ENCODE measurements around the gene ERP44.
"Not testable (repeated sequence)": the region's sequence is repeated elsewhere in the genome, so short reads cannot be mapped to it uniquely, and the experiment has no call there.

ERP44 gene

GRCh38 chr9:100064872-100065581 is 33.8 kb downstream of the ERP44 start:
- H3K4me3 ChIP-seq (replicated peaks; ENCODE audit: insufficient read depth, low read length), result no peak overlapping the region
- no peaks in the 10 kb centered on the region for H3K27me3 ChIP-seq (ENCODE audit: insufficient read depth, poor library complexity, severe bottlenecking)
- TF ChIP-seq GABPA (IDR thresholded peaks at IDR 0.05; ENCODE audit: low read depth), result no peak
- TF ChIP-seq POLR2AphosphoS5 (IDR thresholded peaks at IDR 0.05; ENCODE audit: low read depth), result no peak
- no peak for TF ChIP-seq SPI1 (IDR thresholded peaks at IDR 0.05; ENCODE audit: borderline replicate concordance, low read depth)
- TF ChIP-seq CTCF (IDR thresholded peaks at IDR 0.05; ENCODE audit: insufficient read depth, low read length), result no peak
- no peak for TF ChIP-seq REST (IDR thresholded peaks at IDR 0.05; ENCODE audit: insufficient replicate concordance, low read depth)
- H3K27ac ChIP-seq (replicated peaks), result no peak overlapping the region
- DNase-seq (ENCODE audit: low read depth in 1 of 2, low spot score in 1 of 2), result no peak

- H3K4me3 ChIP-seq (replicated peaks; ENCODE audit: insufficient read depth, low read length), result no peak overlapping the region
- H3K27ac ChIP-seq (replicated peaks), result no peak overlapping the region
- no peak for DNase-seq (ENCODE audit: low read depth in 1 of 2, low spot score in 1 of 2)
- no peaks in the 10 kb centered on the region for H3K27me3 ChIP-seq (ENCODE audit: insufficient read depth, poor library complexity, severe bottlenecking)
- TF ChIP-seq POLR2AphosphoS5 (IDR thresholded peaks at IDR 0.05; ENCODE audit: low read depth) (no peak), GABPA (IDR thresholded peaks at IDR 0.05; ENCODE audit: low read depth) (no peak)
Observed at GRCh38 chr9:100063185-100063584, 35.6 kb downstream of the ERP44 start.

GRCh38 chr9:100062683-100063082 is 36.1 kb downstream of the ERP44 start:
- H3K27me3 ChIP-seq (ENCODE audit: insufficient read depth, poor library complexity, severe bottlenecking); H3K27ac ChIP-seq (replicated peaks); DNase-seq (ENCODE audit: low read depth in 1 of 2, low spot score in 1 of 2); H3K4me3 ChIP-seq (replicated peaks; ENCODE audit: insufficient read depth, low read length): not testable (repeated sequence)

- no peaks in the 10 kb centered on the region for H3K27me3 ChIP-seq (ENCODE audit: insufficient read depth, poor library complexity, severe bottlenecking)
- no peak for DNase-seq (ENCODE audit: low read depth in 1 of 2, low spot score in 1 of 2)
- H3K27ac ChIP-seq (replicated peaks), result no peak overlapping the region
- no peak for TF ChIP-seq REST (IDR thresholded peaks at IDR 0.05; ENCODE audit: insufficient replicate concordance, low read depth)
- TF ChIP-seq GABPA (IDR thresholded peaks at IDR 0.05; ENCODE audit: low read depth), result no peak
- TF ChIP-seq POLR2AphosphoS5 (IDR thresholded peaks at IDR 0.05; ENCODE audit: low read depth), result no peak
- no peak for TF ChIP-seq SPI1 (IDR thresholded peaks at IDR 0.05; ENCODE audit: borderline replicate concordance, low read depth)
- no peak for TF ChIP-seq CTCF (IDR thresholded peaks at IDR 0.05; ENCODE audit: insufficient read depth, low read length)
- H3K4me3 ChIP-seq (replicated peaks; ENCODE audit: insufficient read depth, low read length), result no peak overlapping the region
Observed at GRCh38 chr9:100058699-100059579, 39.9 kb downstream of the ERP44 start.
